Stimulated activated CD4-positive, alpha-beta T cell treated with anti-CD3 and anti-CD28 coated beads, Interleukin-2, amount 100 ng/mL, for 48 hours (primary cell): ENCODE results near the gene MAGEA11.
"Not testable (repeated sequence)": the region's sequence is repeated elsewhere in the genome, so short reads cannot be mapped to it uniquely, and the experiment has no call there.

ENCODE experiments used
- DNase-seq, 2 donors: peaks; one replicate each; pipeline ENCODE4 v3.0.0-alpha.2; 2020

The MAGEA11 gene, protein sequence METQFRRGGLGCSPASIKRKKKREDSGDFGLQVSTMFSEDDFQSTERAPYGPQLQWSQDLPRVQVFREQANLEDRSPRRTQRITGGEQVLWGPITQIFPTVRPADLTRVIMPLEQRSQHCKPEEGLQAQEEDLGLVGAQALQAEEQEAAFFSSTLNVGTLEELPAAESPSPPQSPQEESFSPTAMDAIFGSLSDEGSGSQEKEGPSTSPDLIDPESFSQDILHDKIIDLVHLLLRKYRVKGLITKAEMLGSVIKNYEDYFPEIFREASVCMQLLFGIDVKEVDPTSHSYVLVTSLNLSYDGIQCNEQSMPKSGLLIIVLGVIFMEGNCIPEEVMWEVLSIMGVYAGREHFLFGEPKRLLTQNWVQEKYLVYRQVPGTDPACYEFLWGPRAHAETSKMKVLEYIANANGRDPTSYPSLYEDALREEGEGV

DNA sequence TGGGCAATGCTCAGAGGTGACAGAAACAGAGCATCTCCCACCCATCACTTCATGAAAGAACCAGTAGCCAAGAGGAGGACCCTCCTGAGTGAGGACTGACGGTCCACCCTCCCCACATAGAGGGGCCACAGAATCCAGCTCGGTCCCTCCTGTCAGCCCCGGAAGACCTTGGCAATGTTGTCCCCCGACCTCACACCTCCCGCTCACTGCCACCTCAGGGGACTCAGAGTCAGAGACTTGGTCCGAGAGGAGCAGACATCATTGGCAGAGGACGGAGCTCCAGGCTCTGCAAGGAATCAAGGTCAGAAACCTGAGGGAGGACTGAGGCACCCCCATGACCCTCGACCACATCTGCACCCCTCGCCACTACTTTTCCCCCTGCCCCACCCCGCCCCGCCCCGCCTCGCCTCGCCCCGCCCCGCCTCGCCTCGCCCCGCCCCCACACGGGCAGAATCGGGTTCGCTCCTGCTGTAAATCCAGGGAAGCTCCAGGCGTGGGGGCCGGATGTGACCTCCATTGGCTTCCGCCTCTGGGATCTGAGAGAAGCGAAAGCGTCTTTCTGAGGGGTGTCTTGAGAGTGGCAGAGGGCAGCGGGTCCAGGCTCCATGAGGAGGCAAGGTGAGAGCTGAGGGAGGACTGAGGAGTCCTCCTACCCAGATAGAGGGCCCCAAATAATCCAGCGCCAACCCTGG is at the start of gene MAGEA11:
Gene MAGEA11 (plus strand): TSS at position 516 of the 692 bp plus-strand sequence. CDS start 1,100 bp downstream, outside the sequence.
- DNase-seq, result no peak

GRCh38 chrX:149675088-149675487 is 36.8 kb upstream of the MAGEA11 start:
- DNase-seq, result not testable (repeated sequence)

- not testable (repeated sequence) for DNase-seq
Measured at GRCh38 chrX:149675554-149675953, 36.3 kb upstream of the MAGEA11 start.

GRCh38 chrX:149679164-149679678 is 32.6 kb upstream of the MAGEA11 start:
- not testable (repeated sequence) for DNase-seq

GRCh38 chrX:149681182-149681581 is 30.7 kb upstream of the MAGEA11 start:
- no peak for DNase-seq

DNA sequence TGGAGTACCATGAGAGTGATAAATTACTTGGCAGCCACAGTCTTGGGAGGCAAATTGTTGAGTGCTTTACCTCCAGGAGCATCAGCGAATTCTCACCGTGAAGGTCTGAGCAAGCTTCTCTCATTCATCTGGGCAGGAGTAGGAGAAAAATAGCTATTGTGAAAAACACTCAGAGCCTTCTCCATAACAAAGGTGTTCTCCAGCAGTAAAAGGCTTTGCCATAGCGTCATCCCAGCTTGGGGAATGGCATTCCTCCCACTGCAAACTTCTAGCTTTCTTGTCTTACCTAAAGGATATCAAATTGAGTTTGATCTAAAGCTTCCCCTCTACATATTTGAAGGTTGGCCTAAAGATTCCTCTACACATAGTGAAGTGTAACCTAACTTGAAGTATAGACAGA is 29.8 kb upstream of the MAGEA11 start:
- DNase-seq, result no peak

- no peak for DNase-seq
Measured at GRCh38 chrX:149682956-149683947, 28.6 kb upstream of the MAGEA11 start.

- no peak for DNase-seq
Measured at GRCh38 chrX:149683966-149684730, 27.7 kb upstream of the MAGEA11 start.

DNA sequence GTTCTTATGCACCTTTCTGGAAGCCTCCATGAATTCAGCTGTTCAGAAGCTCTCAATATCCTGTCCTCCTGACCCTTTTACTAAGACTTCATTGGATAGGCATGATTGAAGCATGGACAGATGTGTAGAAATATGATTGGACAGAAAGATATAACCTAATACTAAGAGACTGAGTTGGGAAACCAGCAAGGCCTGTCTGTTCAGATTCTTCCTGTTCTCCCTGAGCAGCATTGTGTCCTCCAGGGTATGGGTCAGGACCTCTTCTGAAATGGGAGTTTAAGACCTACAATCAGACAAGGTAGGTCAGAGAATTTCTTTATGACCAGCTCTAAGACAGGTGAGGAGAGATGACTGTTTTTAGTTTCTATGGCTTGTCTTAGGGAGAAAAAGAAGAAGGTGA is 23.9 kb upstream of the MAGEA11 start:
- no peak for DNase-seq

DNA sequence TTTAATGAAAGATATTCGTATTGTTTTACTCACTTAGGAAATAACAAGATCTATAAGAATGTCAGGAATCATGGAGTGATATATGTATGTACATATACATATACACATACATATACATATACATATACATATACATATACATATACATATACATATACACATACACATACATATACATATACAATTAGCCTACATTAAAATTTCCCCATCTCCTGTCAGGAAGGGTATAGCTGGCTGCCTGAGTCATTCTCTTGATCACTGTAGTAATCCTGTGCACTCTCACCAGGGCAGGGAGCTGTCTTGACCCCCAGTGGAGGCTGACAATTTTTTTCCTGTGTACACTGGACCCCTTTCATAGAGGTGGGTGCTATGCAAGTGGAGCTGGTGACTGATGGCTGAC is 23.3 kb upstream of the MAGEA11 start:
- DNase-seq, result no peak

- DNase-seq, result no peak
Measured at GRCh38 chrX:149691794-149692193, 20.1 kb upstream of the MAGEA11 start.

DNA sequence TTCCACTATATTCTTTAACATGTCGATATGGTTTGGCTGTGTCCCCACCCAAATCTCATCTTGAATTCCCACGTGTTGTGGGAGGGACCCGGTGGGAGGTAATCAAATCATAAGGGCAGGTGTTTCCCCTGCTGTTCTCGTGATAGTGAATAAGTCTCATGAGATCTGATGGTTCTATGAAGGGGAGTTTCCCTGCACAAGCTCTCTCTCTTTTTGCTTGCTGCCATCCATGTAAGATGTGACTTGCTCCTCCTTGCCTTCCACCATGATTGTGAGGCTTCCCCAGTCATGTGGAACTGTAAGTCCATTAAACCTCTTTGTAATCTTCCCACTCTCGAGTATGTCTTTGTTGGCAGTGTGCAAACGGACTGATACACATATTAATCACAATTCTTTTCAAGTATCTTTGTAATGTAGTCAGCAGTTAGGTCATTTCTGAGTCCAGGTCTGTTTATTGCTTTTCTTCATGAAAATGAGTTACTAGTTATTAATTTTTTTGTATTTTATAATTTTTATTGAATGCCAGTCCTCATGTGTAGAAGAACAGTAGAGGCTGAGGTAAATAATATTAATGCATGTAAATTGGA is 19.1 kb upstream of the MAGEA11 start:
- not testable (repeated sequence) for DNase-seq

GRCh38 chrX:149699761-149700160 is 12.1 kb upstream of the MAGEA11 start:
- no peak for DNase-seq

- no peak for DNase-seq
Measured at GRCh38 chrX:149704664-149705063, 7.2 kb upstream of the MAGEA11 start.

DNA sequence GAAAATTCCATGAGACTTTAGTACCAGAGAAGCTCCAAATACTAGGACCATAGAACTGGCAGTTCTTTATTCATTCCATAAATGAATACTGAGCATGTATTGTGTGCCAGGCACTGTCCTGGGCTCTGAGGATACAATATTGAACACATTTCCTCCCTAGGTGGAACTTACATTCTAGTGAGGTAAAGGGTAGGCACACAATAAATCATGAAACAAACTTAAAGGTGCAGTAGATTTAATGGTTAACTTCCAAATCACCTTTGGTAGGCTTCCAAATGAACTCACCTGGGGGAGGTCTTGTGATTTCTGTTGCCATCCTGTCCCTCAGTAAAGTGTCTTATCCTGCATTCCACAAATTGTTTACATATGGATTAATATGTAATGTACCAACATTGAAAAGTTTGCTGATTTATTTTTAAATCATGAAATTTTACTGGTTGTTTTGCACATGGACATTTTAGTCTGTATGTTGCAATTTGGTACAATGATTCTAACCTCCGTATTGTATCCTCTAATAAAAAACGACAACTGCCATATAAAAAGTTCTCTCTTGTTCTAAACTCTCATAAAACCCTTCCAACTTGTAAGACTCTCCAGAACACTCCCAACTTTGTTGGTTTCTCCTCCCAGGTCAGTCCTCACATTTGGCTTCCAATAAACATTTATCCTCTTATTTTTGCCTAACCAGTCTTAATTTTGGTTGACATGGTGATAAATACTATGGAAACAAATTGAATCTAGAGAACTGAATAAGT is 4.5 kb upstream of the MAGEA11 start:
- DNase-seq, result no peak

- no peak for DNase-seq
Measured at GRCh38 chrX:149712831-149713230, 971 bp downstream of the MAGEA11 start.

GRCh38 chrX:149713279-149714050 is 1.6 kb downstream of the MAGEA11 start:
- DNase-seq, result no peak

GRCh38 chrX:149715468-149715867 is 3.6 kb downstream of the MAGEA11 start:
- DNase-seq, result no peak

DNA sequence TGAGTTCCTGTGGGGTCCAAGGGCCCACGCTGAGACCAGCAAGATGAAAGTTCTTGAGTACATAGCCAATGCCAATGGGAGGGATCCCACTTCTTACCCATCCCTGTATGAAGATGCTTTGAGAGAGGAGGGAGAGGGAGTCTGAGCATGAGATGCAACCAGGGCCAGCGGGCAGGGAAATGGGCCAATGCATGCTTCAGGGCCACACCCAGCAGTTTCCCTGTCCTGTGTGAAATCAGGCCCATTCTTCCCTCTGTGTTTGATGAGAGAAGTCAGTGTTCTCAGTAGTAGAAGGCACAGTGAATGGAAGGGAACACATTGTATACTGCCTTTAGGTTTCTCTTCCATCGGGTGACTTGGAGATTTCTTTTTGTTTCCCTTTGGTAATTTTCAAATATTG is 4.8 kb downstream of the MAGEA11 start:
- no peak for DNase-seq

GRCh38 chrX:149717803-149718202 is 5.9 kb downstream of the MAGEA11 start:
- DNase-seq, result no peak
